ENCODE measurements around the gene PNP. TPM values are rescaled to one million over a fixed set of nuclear protein-coding genes. Genes with fewer than 3 reads are reported as not detected.

Gene PNP
- total and polyA plus RNA-seq, 2 experiments from 2014 or later = 15.6 to 22.2 TPM

- TF ChIP-seq, protein P1, sequence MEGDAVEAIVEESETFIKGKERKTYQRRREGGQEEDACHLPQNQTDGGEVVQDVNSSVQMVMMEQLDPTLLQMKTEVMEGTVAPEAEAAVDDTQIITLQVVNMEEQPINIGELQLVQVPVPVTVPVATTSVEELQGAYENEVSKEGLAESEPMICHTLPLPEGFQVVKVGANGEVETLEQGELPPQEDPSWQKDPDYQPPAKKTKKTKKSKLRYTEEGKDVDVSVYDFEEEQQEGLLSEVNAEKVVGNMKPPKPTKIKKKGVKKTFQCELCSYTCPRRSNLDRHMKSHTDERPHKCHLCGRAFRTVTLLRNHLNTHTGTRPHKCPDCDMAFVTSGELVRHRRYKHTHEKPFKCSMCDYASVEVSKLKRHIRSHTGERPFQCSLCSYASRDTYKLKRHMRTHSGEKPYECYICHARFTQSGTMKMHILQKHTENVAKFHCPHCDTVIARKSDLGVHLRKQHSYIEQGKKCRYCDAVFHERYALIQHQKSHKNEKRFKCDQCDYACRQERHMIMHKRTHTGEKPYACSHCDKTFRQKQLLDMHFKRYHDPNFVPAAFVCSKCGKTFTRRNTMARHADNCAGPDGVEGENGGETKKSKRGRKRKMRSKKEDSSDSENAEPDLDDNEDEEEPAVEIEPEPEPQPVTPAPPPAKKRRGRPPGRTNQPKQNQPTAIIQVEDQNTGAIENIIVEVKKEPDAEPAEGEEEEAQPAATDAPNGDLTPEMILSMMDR (IDR thresholded peaks at IDR 0.05; ENCODE audit: low read depth, low read length) = no peak
- DNase-seq (ENCODE audit: low read depth in 1 of 2, low spot score in 1 of 2) = no peak
- Histone ChIP-seq H3K4me3 (no peak overlapping the region), H3K4me1 (ENCODE audit: low read depth) (peaks cover 9% of the 10 kb centered on the region), H3K36me3 (peaks cover 28% of the 10 kb centered on the region), H3K9me3 (ENCODE audit: low read depth) (no peaks in the 10 kb centered on the region), H3K27ac (no peak overlapping the region), H3K27me3 (no peaks in the 10 kb centered on the region)
Observed at GRCh38 chr14:20478894-20479293, 9.7 kb downstream of the PNP start.

GRCh38 chr14:20482382-20482781 lies 13.2 kb downstream of the PNP start:
- TF ChIP-seq, protein P1 (IDR thresholded peaks at IDR 0.05; ENCODE audit: low read depth, low read length) = no peak
- H3K27me3 ChIP-seq = no peaks in the 10 kb centered on the region
- no peaks in the 10 kb centered on the region for H3K9me3 ChIP-seq (ENCODE audit: low read depth)
- no peaks in the 10 kb centered on the region for H3K36me3 ChIP-seq
- peaks cover 7% of the 10 kb centered on the region for H3K4me1 ChIP-seq (ENCODE audit: low read depth)
- DNase-seq (ENCODE audit: low read depth in 1 of 2, low spot score in 1 of 2) = no peak
- no peak overlapping the region for H3K27ac ChIP-seq
- no peak overlapping the region for H3K4me3 ChIP-seq

GRCh38 chr14:20485900-20486299 lies 16.7 kb downstream of the PNP start:
- Histone ChIP-seq H3K36me3 (no peaks in the 10 kb centered on the region), H3K9me3 (ENCODE audit: low read depth) (no peaks in the 10 kb centered on the region), H3K27ac (no peak overlapping the region), H3K4me3 (no peak overlapping the region), H3K27me3 (no peaks in the 10 kb centered on the region), H3K4me1 (ENCODE audit: low read depth) (peaks cover 3% of the 10 kb centered on the region)
- DNase-seq (ENCODE audit: low read depth in 1 of 2, low spot score in 1 of 2) = no peak
- TF ChIP-seq, protein P1 (IDR thresholded peaks at IDR 0.05; ENCODE audit: low read depth, low read length) = no peak

DNA sequence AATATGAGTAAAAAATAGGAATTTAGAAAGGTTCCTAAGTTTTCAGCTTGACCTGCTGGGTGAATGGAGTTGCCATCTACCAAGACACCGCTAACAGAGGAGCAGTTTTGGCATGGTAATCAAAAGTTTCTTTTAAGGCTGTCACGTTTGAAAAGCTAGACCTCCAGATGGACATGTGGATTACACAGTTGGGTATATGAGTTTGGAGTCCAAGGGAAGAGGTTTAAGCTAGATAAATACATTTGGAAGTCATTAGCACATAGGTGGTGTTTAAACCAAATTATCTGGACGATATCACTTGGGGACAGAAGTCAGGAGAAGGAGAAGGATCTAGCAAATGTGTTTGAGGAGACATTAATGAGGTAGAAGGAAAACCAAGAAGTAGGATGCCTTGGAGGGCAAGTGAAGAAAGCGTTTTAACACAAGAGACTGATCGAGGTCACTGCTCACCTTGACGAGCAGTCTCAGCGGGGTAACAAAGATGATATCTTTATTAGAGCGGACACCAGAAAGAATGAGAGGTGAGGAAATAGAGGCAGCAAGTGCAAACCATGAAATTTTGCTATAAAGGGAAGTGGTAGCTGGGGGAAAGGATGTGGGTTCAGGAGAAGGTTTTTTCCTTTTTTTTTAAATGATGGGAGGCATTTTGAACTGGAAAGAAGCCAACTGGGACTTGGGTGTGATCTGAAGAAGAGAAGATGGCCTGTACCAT lies 17.6 kb downstream of the PNP start:
- Histone ChIP-seq H3K36me3 (no peaks in the 10 kb centered on the region), H3K4me1 (ENCODE audit: low read depth) (peaks cover 3% of the 10 kb centered on the region), H3K27me3 (no peaks in the 10 kb centered on the region), H3K27ac (no peak overlapping the region), H3K9me3 (ENCODE audit: low read depth) (no peaks in the 10 kb centered on the region), H3K4me3 (no peak overlapping the region)
- DNase-seq (ENCODE audit: low read depth in 1 of 2, low spot score in 1 of 2) = no peak
- TF ChIP-seq, protein P1 (IDR thresholded peaks at IDR 0.05; ENCODE audit: low read depth, low read length) = no peak

- Histone ChIP-seq H3K4me1 (ENCODE audit: low read depth) (peaks cover 3% of the 10 kb centered on the region), H3K27ac (no peak overlapping the region), H3K27me3 (no peaks in the 10 kb centered on the region), H3K36me3 (no peaks in the 10 kb centered on the region), H3K4me3 (no peak overlapping the region), H3K9me3 (ENCODE audit: low read depth) (no peaks in the 10 kb centered on the region)
- TF ChIP-seq, protein P1 (IDR thresholded peaks at IDR 0.05; ENCODE audit: low read depth, low read length) = no peak
- DNase-seq (ENCODE audit: low read depth in 1 of 2, low spot score in 1 of 2) = no peak
Observed at GRCh38 chr14:20487396-20487725, 18.2 kb downstream of the PNP start.
